ENCODE data around the gene PSD. TPM values are rescaled to one million over a fixed set of nuclear protein-coding genes. Genes with fewer than 3 reads are reported as not detected.

PSD gene
- total and polyA plus RNA-seq, 9 of the 15 experiments (the other 6 are each of a cell fraction or from before 2014, with no cell fraction given), result 0.11 to 1.7 (median 0.54) TPM; not detected in 2

DNA sequence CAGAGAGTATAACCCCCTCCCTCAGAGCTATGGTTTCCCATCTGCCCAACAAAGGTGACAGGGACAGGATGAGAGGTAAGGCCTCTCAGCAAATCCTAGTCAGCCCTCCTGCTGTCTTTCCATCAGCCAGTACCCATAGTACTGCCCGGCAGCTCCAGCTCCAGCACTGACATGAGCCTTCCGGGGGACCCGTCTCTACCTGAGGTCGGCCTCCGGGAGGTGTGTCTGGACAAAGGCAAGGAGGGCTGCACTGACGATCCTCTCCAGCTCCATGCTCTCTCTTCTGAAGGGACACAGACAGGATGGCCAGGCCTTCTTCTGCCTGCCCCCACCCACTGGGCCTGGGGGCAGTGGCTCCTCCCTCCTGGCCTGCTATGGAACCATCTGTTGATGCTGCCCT lies 6.3 kb upstream of the PSD start (continued):
- no peak for TF ChIP-seq SPI1 (IDR thresholded peaks at IDR 0.05; ENCODE audit: borderline replicate concordance, low read depth, low read length)

DNA sequence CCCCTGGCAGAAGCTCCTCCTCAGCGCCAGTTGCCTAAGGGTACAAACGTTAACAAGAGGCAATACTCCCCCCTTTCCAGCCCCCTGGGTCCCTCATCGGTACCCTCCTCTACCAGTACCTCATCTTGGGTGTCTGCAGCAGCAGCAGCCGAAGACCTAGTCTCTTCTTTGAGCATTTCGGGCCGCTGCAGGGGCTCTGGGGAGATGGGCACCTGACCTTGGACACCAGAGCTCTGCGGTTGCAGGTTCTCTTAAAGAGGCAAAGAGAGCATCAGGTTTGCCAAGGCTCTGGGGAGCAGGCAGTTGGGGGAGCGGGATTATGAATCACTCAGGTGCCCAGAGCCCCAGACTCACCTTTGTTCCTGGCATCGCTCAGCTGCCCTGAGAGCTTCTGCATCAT lies 5.6 kb upstream of the PSD start:
- 89% methylated on average over 6 of the region's 9 CpGs for WGBS (ENCODE audit: insufficient coverage, low coverage, missing lambda C conversion rate)

More for the DNA sequence above, 5.6 kb upstream of the PSD start:
- no peak overlapping the region for H3K9ac ChIP-seq (ENCODE audit: insufficient read depth in 1 of 2, low read depth in 2 of 2, low read length in 2 of 2)
- no peak overlapping the region for H3K4me2 ChIP-seq (ENCODE audit: insufficient read depth, low read length)
- no peak overlapping the region for H2AFZ ChIP-seq (ENCODE audit: low read depth, low read length)
- TF ChIP-seq POLR2G (IDR thresholded peaks at IDR 0.05; ENCODE audit: low read depth, low read length), result 0 out of 2 replicates have a peak, but pooled peaks have one; percentile 17
- TF ChIP-seq, protein P1, sequence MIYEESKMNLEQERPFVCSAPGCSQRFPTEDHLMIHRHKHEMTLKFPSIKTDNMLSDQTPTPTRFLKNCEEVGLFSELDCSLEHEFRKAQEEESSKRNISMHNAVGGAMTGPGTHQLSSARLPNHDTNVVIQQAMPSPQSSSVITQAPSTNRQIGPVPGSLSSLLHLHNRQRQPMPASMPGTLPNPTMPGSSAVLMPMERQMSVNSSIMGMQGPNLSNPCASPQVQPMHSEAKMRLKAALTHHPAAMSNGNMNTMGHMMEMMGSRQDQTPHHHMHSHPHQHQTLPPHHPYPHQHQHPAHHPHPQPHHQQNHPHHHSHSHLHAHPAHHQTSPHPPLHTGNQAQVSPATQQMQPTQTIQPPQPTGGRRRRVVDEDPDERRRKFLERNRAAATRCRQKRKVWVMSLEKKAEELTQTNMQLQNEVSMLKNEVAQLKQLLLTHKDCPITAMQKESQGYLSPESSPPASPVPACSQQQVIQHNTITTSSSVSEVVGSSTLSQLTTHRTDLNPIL (CRISPR knock-in tag; IDR thresholded peaks at IDR 0.05), result no peak
- peaks cover 11 to 43% of the 10 kb centered on the region in 2 experiments; a peak in 4 of 5 replicates for H3K4me1 ChIP-seq (replicated peaks in 1 of 2; ENCODE audit: control insufficient read depth in 2 of 2, insufficient read depth in 2 of 2, low read length in 2 of 2)
- in situ Hi-C loops (cut with MboI) (no loop called here), intact Hi-C loops (cut with micrococcal nuclease) (loop anchor here (5.0 kb wide), 1 partner anchor 38 kb away; no protein-coding TSS in a partner anchor)
- no peak for FAIRE-seq
- no TSS peak for BruUV-seq (replicated peaks)
- H3K36me3 ChIP-seq (ENCODE audit: control insufficient read depth, insufficient read depth, low read length), result peaks cover 17% of the 10 kb centered on the region; the same call in 2 of the 3 replicates
- H3K27me3 ChIP-seq (ENCODE audit: control insufficient read depth in 2 of 2, insufficient read depth in 2 of 2, low read length in 2 of 2), result no peaks in the 10 kb centered on the region
- DNase-seq (ENCODE audit: extremely low read depth in 1 of 4, low spot score in 3 of 4), result no peak
- no peak for ATAC-seq
- H4K20me1 ChIP-seq (replicated peaks; ENCODE audit: control insufficient read depth, insufficient read depth, low read length), result no peaks in the 10 kb centered on the region
- no peak overlapping the region for H3K27ac ChIP-seq (ENCODE audit: extremely low read depth, low read depth, low read length)
- ChIA-PET CTCF (ENCODE audit: low intra/inter-chr PET ratio) (no interaction called here), POLR2A (interaction anchor here (0.6 to 5.3 kb wide), 6 partner anchors 8 to 55 kb away, joined by 3 to 34 read pairs (median 4); partner anchors contain the start of gene CUEDC2)
- no peaks in the 10 kb centered on the region for H3K9me3 ChIP-seq (replicated peaks; ENCODE audit: control insufficient read depth, insufficient read depth, low read depth, low read length)
- peaks cover 25% of the 10 kb centered on the region for H3K79me2 ChIP-seq (ENCODE audit: control insufficient read depth, insufficient read depth, low read length)
- H3K9me1 ChIP-seq (ENCODE audit: control insufficient read depth, insufficient read depth, low read length), result no peaks in the 10 kb centered on the region
- no peak overlapping the region for H3K4me3 ChIP-seq
